Calu3 (cell line): ENCODE results near the gene NELFA. TPM values are rescaled to one million over a fixed set of nuclear protein-coding genes. Genes with fewer than 3 reads are reported as not detected.
"Not testable (repeated sequence)": the region's sequence is repeated elsewhere in the genome, so short reads cannot be mapped to it uniquely, and the experiment has no call there.

Source experiments
- BruUV-seq: library from RNA; stranded (reverse); fragments of 400-500 nt; replicated peaks from 2 replicates; lab custom pipeline; 2021; lab: Mats Ljungman, UMichigan
- CTCF ChIA-PET: fragments of 300-600 bp; sonication (Branson Sonifier 250); formaldehyde crosslinking; loops from one replicate; lab custom pipeline; 2022; ENCODE audit warnings: antibody characterized with exemption; lab: Charles Lee
- DNase-seq: peaks from one replicate; pipeline ENCODE4 v3.0.0; 2022
- H3K27ac Mint-ChIP-seq: one replicate; pipeline ENCODE4 v1.8.0; 2022; ENCODE audit warnings: mixed read lengths; ENCODE audit not compliant: unreplicated experiment
- H3K27me3 Mint-ChIP-seq: one replicate; pipeline ENCODE4 v1.8.0; 2022; ENCODE audit warnings: mixed read lengths; ENCODE audit not compliant: unreplicated experiment
- H3K36me3 Mint-ChIP-seq: one replicate; pipeline ENCODE4 v1.8.0; 2022; ENCODE audit warnings: mild to moderate bottlenecking, moderate library complexity, mixed read lengths; ENCODE audit not compliant: insufficient read depth, unreplicated experiment
- H3K4me1 Mint-ChIP-seq: one replicate; pipeline ENCODE4 v1.8.0; 2022; ENCODE audit warnings: mild to moderate bottlenecking, low read depth, mixed read lengths; ENCODE audit not compliant: unreplicated experiment
- H3K4me3 Mint-ChIP-seq: one replicate; pipeline ENCODE4 v1.8.0; 2022; ENCODE audit warnings: mild to moderate bottlenecking, low read depth, moderate library complexity, mixed read lengths; ENCODE audit not compliant: unreplicated experiment
- H3K9me3 Mint-ChIP-seq: one replicate; pipeline ENCODE4 v1.8.0; 2022; ENCODE audit warnings: low read depth, mixed read lengths; ENCODE audit not compliant: unreplicated experiment
- CTCF ChIP-seq: fragments of 200-600 bp; IDR thresholded peaks from one replicate; pipeline ENCODE4 v1.8.0; 2022; ENCODE audit warnings: antibody characterized with exemption; ENCODE audit not compliant: unreplicated experiment
- intact Hi-C: fragments of 100-400 bp; cut with micrococcal nuclease; formaldehyde crosslinking; loops from one replicate; pipeline ENCODE4 v1.10.0; 2022; ENCODE audit not compliant: unreplicated experiment
- total RNA-seq: library from RNA; stranded (reverse); gene quantifications from 2 replicates; pipeline ENCODE4 v1.2.3, GENCODE V29; 2022

NELFA gene
- total RNA-seq, 1 experiment from 2014 or later = 29.9 TPM

GRCh38 chr4:1997712-1998111 lies 11.1 kb downstream of the NELFA start:
- H3K4me3 Mint-ChIP-seq = no peak overlapping the region

GRCh38 chr4:1996866-1997611 lies 11.7 kb downstream of the NELFA start:
- no peak overlapping the region for H3K27ac Mint-ChIP-seq
- TF ChIP-seq CTCF = no peak
- H3K36me3 Mint-ChIP-seq = peaks cover 7% of the 10 kb centered on the region
- H3K4me3 Mint-ChIP-seq = no peak overlapping the region
- no peaks in the 10 kb centered on the region for H3K27me3 Mint-ChIP-seq
- peaks cover 11% of the 10 kb centered on the region for H3K9me3 Mint-ChIP-seq
- CTCF ChIA-PET = no interaction called here
- BruUV-seq = no TSS peak
- intact Hi-C loops = no loop called here
- no peak for DNase-seq
- peaks cover 15% of the 10 kb centered on the region for H3K4me1 Mint-ChIP-seq

More at GRCh38 chr4:1997712-1998111, 11.1 kb downstream of the NELFA start:
- TF ChIP-seq CTCF = no peak
- intact Hi-C loops = no loop called here
- BruUV-seq = no TSS peak
- Mint-ChIP-seq H3K36me3 (peaks cover 7% of the 10 kb centered on the region), H3K9me3 (peaks cover 11% of the 10 kb centered on the region), H3K27ac (no peak overlapping the region), H3K27me3 (no peaks in the 10 kb centered on the region), H3K4me1 (peaks cover 15% of the 10 kb centered on the region)
- no peak for DNase-seq
- CTCF ChIA-PET = interaction anchor here (0.6 kb wide), 1 partner anchor 31 kb away, joined by 4 read pairs; no protein-coding TSS in a partner anchor

- Mint-ChIP-seq H3K4me1 (peaks cover 15% of the 10 kb centered on the region), H3K27me3 (no peaks in the 10 kb centered on the region), H3K9me3 (peaks cover 7% of the 10 kb centered on the region), H3K27ac (no peak overlapping the region), H3K4me3 (no peak overlapping the region), H3K36me3 (peaks cover 9% of the 10 kb centered on the region)
- no peak for TF ChIP-seq CTCF
- CTCF ChIA-PET = no interaction called here
- DNase-seq = no peak
- intact Hi-C loops = no loop called here
- BruUV-seq = no TSS peak
These were observed 13.8 kb downstream of the NELFA start for GRCh38 chr4:1994938-1995337.

- BruUV-seq, H3K27me3 Mint-ChIP-seq, intact Hi-C loops, DNase-seq, CTCF ChIA-PET, H3K27ac Mint-ChIP-seq, H3K4me3 Mint-ChIP-seq, H3K9me3 Mint-ChIP-seq, H3K36me3 Mint-ChIP-seq: not testable (repeated sequence)
- peaks cover 13% of the 10 kb centered on the region for H3K4me1 Mint-ChIP-seq
These were observed 14.9 kb downstream of the NELFA start for GRCh38 chr4:1993718-1994516.
